ENCODE measurements around the gene EIF2S1. TPM values are rescaled to one million over a fixed set of nuclear protein-coding genes. Genes with fewer than 3 reads are reported as not detected.
"Not testable (repeated sequence)": the region's sequence is repeated elsewhere in the genome, so short reads cannot be mapped to it uniquely, and the experiment has no call there.

EIF2S1 gene
- 100 to 1,000 TPM; 163 to 218 (median 178) TPM for total RNA-seq (2021; fragmentation: NEBNext Ultra II Directional; extraction: Animal tissue kit (Norgen Biotek cat#: 25700))
- long read RNA-seq, full-length matches to known transcripts, result 181 of 216 reads
- long read RNA-seq, partial matches to known transcripts, result 12 of 216 reads
- long read RNA-seq, other reads (novel, unspliced or antisense), result 23 of 216 reads

- Mint-ChIP-seq H3K4me1 (ENCODE audit: low read depth) (peaks cover 69% of the 10 kb centered on the region), H3K27me3 (ENCODE audit: insufficient read depth) (peaks cover 6% of the 10 kb centered on the region), H3K9me3 (no peaks in the 10 kb centered on the region), H3K36me3 (ENCODE audit: low read depth) (peaks cover 40% of the 10 kb centered on the region), H3K27ac (peak within 1 kb of the TSS; percentile 100), H3K4me3 (peak within 1 kb of the TSS; percentile 97)
- peak; percentile 99 for DNase-seq
- TF ChIP-seq CTCF (IDR thresholded peaks at IDR 0.05), result peak; percentile 91
Observed at GRCh38 chr14:67359775-67360469, at the start of gene EIF2S1, which contains the start of gene ATP6V1D. EIF2S1 (plus strand) TSS chr14:67360328; CDS start chr14:67364768, 4,440 bp downstream. ATP6V1D (minus strand) TSS chr14:67359804; CDS start chr14:67359698, 106 bp downstream.

GRCh38 chr14:67311868-67312267 lies 48.3 kb upstream of the EIF2S1 start:
- H3K9me3 Mint-ChIP-seq, result no peaks in the 10 kb centered on the region
- no peak for TF ChIP-seq CTCF (IDR thresholded peaks at IDR 0.05)
- H3K36me3 Mint-ChIP-seq (ENCODE audit: low read depth), result peaks cover 26% of the 10 kb centered on the region
- peaks cover 2% of the 10 kb centered on the region; the same call in 1 of the 2 replicates for H3K27me3 Mint-ChIP-seq (ENCODE audit: insufficient read depth)
- H3K4me3 Mint-ChIP-seq, result no peak overlapping the region
- DNase-seq, result no peak
- no peak overlapping the region for H3K27ac Mint-ChIP-seq
- no peaks in the 10 kb centered on the region for H3K4me1 Mint-ChIP-seq (ENCODE audit: low read depth)

GRCh38 chr14:67313153-67313552 lies 47.0 kb upstream of the EIF2S1 start:
- no peak for TF ChIP-seq CTCF (IDR thresholded peaks at IDR 0.05)
- Mint-ChIP-seq H3K4me3 (no peak overlapping the region), H3K27ac (no peak overlapping the region), H3K27me3 (ENCODE audit: insufficient read depth) (peaks cover 2% of the 10 kb centered on the region), H3K36me3 (ENCODE audit: low read depth) (peaks cover 22% of the 10 kb centered on the region), H3K4me1 (ENCODE audit: low read depth) (no peaks in the 10 kb centered on the region), H3K9me3 (no peaks in the 10 kb centered on the region)
- DNase-seq, result no peak

GRCh38 chr14:67317822-67318221 lies 42.3 kb upstream of the EIF2S1 start:
- DNase-seq, result no peak
- Mint-ChIP-seq H3K27me3 (ENCODE audit: insufficient read depth) (peaks cover 1% of the 10 kb centered on the region), H3K4me1 (ENCODE audit: low read depth) (no peaks in the 10 kb centered on the region), H3K27ac (no peak overlapping the region), H3K4me3 (no peak overlapping the region), H3K36me3 (ENCODE audit: low read depth) (peaks cover 12% of the 10 kb centered on the region), H3K9me3 (no peaks in the 10 kb centered on the region)
- no peak for TF ChIP-seq CTCF (IDR thresholded peaks at IDR 0.05)

GRCh38 chr14:67319142-67319541 lies 41.0 kb upstream of the EIF2S1 start:
- H3K27ac Mint-ChIP-seq, result no peak overlapping the region
- peaks cover 1% of the 10 kb centered on the region for H3K27me3 Mint-ChIP-seq (ENCODE audit: insufficient read depth)
- DNase-seq, result no peak
- no peaks in the 10 kb centered on the region for H3K9me3 Mint-ChIP-seq
- H3K4me1 Mint-ChIP-seq (ENCODE audit: low read depth), result no peaks in the 10 kb centered on the region
- peaks cover 9% of the 10 kb centered on the region for H3K36me3 Mint-ChIP-seq (ENCODE audit: low read depth)
- H3K4me3 Mint-ChIP-seq, result no peak overlapping the region
- no peak for TF ChIP-seq CTCF (IDR thresholded peaks at IDR 0.05)

GRCh38 chr14:67329666-67330065 lies 30.5 kb upstream of the EIF2S1 start:
- H3K4me3 Mint-ChIP-seq; H3K27me3 Mint-ChIP-seq (ENCODE audit: insufficient read depth); H3K27ac Mint-ChIP-seq; DNase-seq; H3K9me3 Mint-ChIP-seq: not testable (repeated sequence)
- Mint-ChIP-seq H3K36me3 (ENCODE audit: low read depth) (peaks cover 61% of the 10 kb centered on the region), H3K4me1 (ENCODE audit: low read depth) (peaks cover 18% of the 10 kb centered on the region)

All from HFFc6 (cell line).